ENCODE measurements around the gene NAA38.

GRCh38 chr17:7873051-7873450 lies 15.7 kb upstream of the NAA38 start:
- no peak for TF ChIP-seq CTCF (IDR thresholded peaks at IDR 0.05 in 4 of 5, conservative IDR thresholded peaks at IDR 0.05 in 1 of 5)
- no peak for TF ChIP-seq POLR2A (IDR thresholded peaks at IDR 0.05)

Measured in gastrocnemius medialis (tissue), 4 donors.